ENCODE results near the gene LAMP1.

LAMP1 gene

GRCh38 chr13:113273851-113274590 lies 23.0 kb upstream of the LAMP1 start:
- Histone ChIP-seq H3K4ac (ENCODE audit: low read depth, low read length) (no peak overlapping the region), H3K4me3 (ENCODE audit: low read length) (no peak overlapping the region), H3K18ac (ENCODE audit: low read length) (no peak overlapping the region), H4K8ac (ENCODE audit: low read depth, low read length) (no peak overlapping the region), H3K27me3 (ENCODE audit: insufficient read depth, low read length, poor library complexity) (no peaks in the 10 kb centered on the region), H3K23ac (ENCODE audit: low read length) (no peak overlapping the region), H3K4me1 (ENCODE audit: control insufficient read depth, low read depth, low read length) (no peaks in the 10 kb centered on the region), H2BK15ac (replicated peaks; ENCODE audit: low read depth) (no peak overlapping the region), H3K79me1 (ENCODE audit: low read length) (no peaks in the 10 kb centered on the region), H2AK5ac (ENCODE audit: low read length) (no peak overlapping the region), H3K4me2 (ENCODE audit: low read length) (no peak overlapping the region), H2BK5ac (ENCODE audit: low read length) (no peak overlapping the region), H2BK120ac (ENCODE audit: low read depth, low read length) (no peak overlapping the region), H4K5ac (ENCODE audit: low read length) (no peak overlapping the region), H3K56ac (ENCODE audit: low read length) (no peak overlapping the region), H3K36me3 (ENCODE audit: control insufficient read depth, insufficient read depth, low read length) (no peaks in the 10 kb centered on the region), H3K9ac (ENCODE audit: low read length) (no peak overlapping the region), H3K79me2 (ENCODE audit: control insufficient read depth, insufficient read depth, low read length) (no peaks in the 10 kb centered on the region), H3K27ac (ENCODE audit: low read depth, low read length) (no peak overlapping the region)
- no peak for DNase-seq
- no CpG with 5 or more reads among the region's 15 CpGs for WGBS (ENCODE audit: extremely low coverage, insufficient coverage, low lambda C conversion rate)

GRCh38 chr13:113274721-113275120 lies 22.3 kb upstream of the LAMP1 start:
- no peaks in the 10 kb centered on the region for H3K36me3 ChIP-seq (ENCODE audit: control insufficient read depth, insufficient read depth, low read length)
- no peak overlapping the region for H3K27ac ChIP-seq (ENCODE audit: low read depth, low read length)
- H3K79me2 ChIP-seq (ENCODE audit: control insufficient read depth, insufficient read depth, low read length), result no peaks in the 10 kb centered on the region
- H4K5ac ChIP-seq (ENCODE audit: low read length), result no peak overlapping the region
- H3K23ac ChIP-seq (ENCODE audit: low read length), result no peak overlapping the region
- no peak overlapping the region for H4K8ac ChIP-seq (ENCODE audit: low read depth, low read length)
- no peak for DNase-seq
- no peak overlapping the region for H3K4me2 ChIP-seq (ENCODE audit: low read length)
- no peaks in the 10 kb centered on the region for H3K4me1 ChIP-seq (ENCODE audit: control insufficient read depth, low read depth, low read length)
- H2BK120ac ChIP-seq (ENCODE audit: low read depth, low read length), result no peak overlapping the region
- H2BK5ac ChIP-seq (ENCODE audit: low read length), result no peak overlapping the region
- H3K56ac ChIP-seq (ENCODE audit: low read length), result no peak overlapping the region
- H3K4ac ChIP-seq (ENCODE audit: low read depth, low read length), result no peak overlapping the region
- no peak overlapping the region for H2BK15ac ChIP-seq (replicated peaks; ENCODE audit: low read depth)
- H3K27me3 ChIP-seq (ENCODE audit: insufficient read depth, low read length, poor library complexity), result no peaks in the 10 kb centered on the region
- no peak overlapping the region for H3K18ac ChIP-seq (ENCODE audit: low read length)
- H2AK5ac ChIP-seq (ENCODE audit: low read length), result no peak overlapping the region
- WGBS (ENCODE audit: extremely low coverage, insufficient coverage, low lambda C conversion rate), result no CpG with 5 or more reads among the region's 3 CpGs
- H3K9ac ChIP-seq (ENCODE audit: low read length), result no peak overlapping the region
- no peaks in the 10 kb centered on the region for H3K79me1 ChIP-seq (ENCODE audit: low read length)
- H3K4me3 ChIP-seq (ENCODE audit: low read length), result no peak overlapping the region

- Histone ChIP-seq H3K4me2 (ENCODE audit: low read length) (no peak overlapping the region), H3K36me3 (ENCODE audit: control insufficient read depth, insufficient read depth, low read length) (no peaks in the 10 kb centered on the region), H3K27ac (ENCODE audit: low read depth, low read length) (no peak overlapping the region), H3K79me2 (ENCODE audit: control insufficient read depth, insufficient read depth, low read length) (no peaks in the 10 kb centered on the region), H3K4ac (ENCODE audit: low read depth, low read length) (no peak overlapping the region), H4K5ac (ENCODE audit: low read length) (no peak overlapping the region), H2BK120ac (ENCODE audit: low read depth, low read length) (no peak overlapping the region), H3K27me3 (ENCODE audit: insufficient read depth, low read length, poor library complexity) (no peaks in the 10 kb centered on the region), H3K18ac (ENCODE audit: low read length) (no peak overlapping the region), H2AK5ac (ENCODE audit: low read length) (no peak overlapping the region), H3K23ac (ENCODE audit: low read length) (no peak overlapping the region), H3K56ac (ENCODE audit: low read length) (no peak overlapping the region), H3K9ac (ENCODE audit: low read length) (no peak overlapping the region), H2BK5ac (ENCODE audit: low read length) (no peak overlapping the region), H3K4me3 (ENCODE audit: low read length) (no peak overlapping the region), H4K8ac (ENCODE audit: low read depth, low read length) (no peak overlapping the region), H3K79me1 (ENCODE audit: low read length) (no peaks in the 10 kb centered on the region), H2BK15ac (replicated peaks; ENCODE audit: low read depth) (no peak overlapping the region), H3K4me1 (ENCODE audit: control insufficient read depth, low read depth, low read length) (no peaks in the 10 kb centered on the region)
- no CpG with 5 or more reads among the region's 3 CpGs for WGBS (ENCODE audit: extremely low coverage, insufficient coverage, low lambda C conversion rate)
- DNase-seq, result peak; percentile 85
These were observed 21.7 kb upstream of the LAMP1 start for GRCh38 chr13:113275387-113275786.

GRCh38 chr13:113280126-113280525 lies 16.9 kb upstream of the LAMP1 start:
- Histone ChIP-seq H2BK15ac (replicated peaks; ENCODE audit: low read depth) (no peak overlapping the region), H2AK5ac (ENCODE audit: low read length) (no peak overlapping the region), H3K79me1 (ENCODE audit: low read length) (no peaks in the 10 kb centered on the region), H3K4me1 (ENCODE audit: control insufficient read depth, low read depth, low read length) (no peaks in the 10 kb centered on the region), H4K8ac (ENCODE audit: low read depth, low read length) (no peak overlapping the region), H3K9ac (ENCODE audit: low read length) (no peak overlapping the region), H3K36me3 (ENCODE audit: control insufficient read depth, insufficient read depth, low read length) (no peaks in the 10 kb centered on the region), H2BK120ac (ENCODE audit: low read depth, low read length) (no peak overlapping the region), H2BK5ac (ENCODE audit: low read length) (no peak overlapping the region), H3K56ac (ENCODE audit: low read length) (no peak overlapping the region), H3K23ac (ENCODE audit: low read length) (no peak overlapping the region), H3K27me3 (ENCODE audit: insufficient read depth, low read length, poor library complexity) (no peaks in the 10 kb centered on the region), H3K27ac (ENCODE audit: low read depth, low read length) (no peak overlapping the region), H3K18ac (ENCODE audit: low read length) (no peak overlapping the region), H3K4me2 (ENCODE audit: low read length) (no peak overlapping the region), H3K4ac (ENCODE audit: low read depth, low read length) (no peak overlapping the region), H3K4me3 (ENCODE audit: low read length) (no peak overlapping the region), H4K5ac (ENCODE audit: low read length) (no peak overlapping the region), H3K79me2 (ENCODE audit: control insufficient read depth, insufficient read depth, low read length) (no peaks in the 10 kb centered on the region)
- no CpG with 5 or more reads among the region's 6 CpGs for WGBS (ENCODE audit: extremely low coverage, insufficient coverage, low lambda C conversion rate)
- DNase-seq, result no peak

GRCh38 chr13:113283904-113284303 lies 13.1 kb upstream of the LAMP1 start:
- H2BK15ac ChIP-seq (replicated peaks; ENCODE audit: low read depth), result no peak overlapping the region
- no peak overlapping the region for H2AK5ac ChIP-seq (ENCODE audit: low read length)
- H3K36me3 ChIP-seq (ENCODE audit: control insufficient read depth, insufficient read depth, low read length), result no peaks in the 10 kb centered on the region
- no peak overlapping the region for H3K4ac ChIP-seq (ENCODE audit: low read depth, low read length)
- WGBS (ENCODE audit: extremely low coverage, insufficient coverage, low lambda C conversion rate), result no CpG with 5 or more reads among the region's 8 CpGs
- H3K18ac ChIP-seq (ENCODE audit: low read length), result no peak overlapping the region
- H2BK120ac ChIP-seq (ENCODE audit: low read depth, low read length), result no peak overlapping the region
- H3K4me2 ChIP-seq (ENCODE audit: low read length), result no peak overlapping the region
- no peak for DNase-seq
- no peak overlapping the region for H4K8ac ChIP-seq (ENCODE audit: low read depth, low read length)
- no peaks in the 10 kb centered on the region for H3K79me1 ChIP-seq (ENCODE audit: low read length)
- no peak overlapping the region for H3K23ac ChIP-seq (ENCODE audit: low read length)
- no peaks in the 10 kb centered on the region for H3K4me1 ChIP-seq (ENCODE audit: control insufficient read depth, low read depth, low read length)
- no peak overlapping the region for H3K56ac ChIP-seq (ENCODE audit: low read length)
- no peak overlapping the region for H3K4me3 ChIP-seq (ENCODE audit: low read length)
- H3K9ac ChIP-seq (ENCODE audit: low read length), result no peak overlapping the region
- H2BK5ac ChIP-seq (ENCODE audit: low read length), result no peak overlapping the region
- no peak overlapping the region for H4K5ac ChIP-seq (ENCODE audit: low read length)
- H3K79me2 ChIP-seq (ENCODE audit: control insufficient read depth, insufficient read depth, low read length), result no peaks in the 10 kb centered on the region
- no peak overlapping the region for H3K27ac ChIP-seq (ENCODE audit: low read depth, low read length)
- H3K27me3 ChIP-seq (ENCODE audit: insufficient read depth, low read length, poor library complexity), result no peaks in the 10 kb centered on the region

DNA sequence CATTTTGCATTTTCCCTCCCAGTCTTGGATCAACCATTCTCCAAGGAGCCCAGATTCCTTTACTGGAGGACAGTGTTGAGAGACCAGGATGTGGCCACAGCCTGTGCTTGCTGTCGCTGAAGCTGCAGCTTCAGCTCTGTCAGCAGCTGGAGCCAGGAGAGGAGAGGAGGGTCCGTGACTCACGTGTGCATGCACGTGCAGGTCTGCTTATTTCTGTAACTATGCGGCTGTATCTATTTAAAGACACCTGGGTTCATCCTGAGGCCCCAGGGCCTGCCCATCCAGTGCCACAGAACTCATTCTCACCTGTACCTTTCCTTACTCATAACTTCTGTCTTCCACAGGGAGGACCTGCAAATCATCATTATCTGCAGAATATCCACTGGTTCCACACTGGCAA lies 8.2 kb upstream of the LAMP1 start:
- H3K4me3 ChIP-seq (ENCODE audit: low read length), result no peak overlapping the region

More for the DNA sequence above, 8.2 kb upstream of the LAMP1 start:
- H3K9ac ChIP-seq (ENCODE audit: low read length), result no peak overlapping the region
- no peak overlapping the region for H3K4ac ChIP-seq (ENCODE audit: low read depth, low read length)
- no peak overlapping the region for H2BK15ac ChIP-seq (replicated peaks; ENCODE audit: low read depth)
- no peak overlapping the region for H2BK5ac ChIP-seq (ENCODE audit: low read length)
- no peak overlapping the region for H3K27ac ChIP-seq (ENCODE audit: low read depth, low read length)
- H2AK5ac ChIP-seq (ENCODE audit: low read length), result no peak overlapping the region
- no peak overlapping the region for H4K5ac ChIP-seq (ENCODE audit: low read length)
- H3K27me3 ChIP-seq (ENCODE audit: insufficient read depth, low read length, poor library complexity), result no peaks in the 10 kb centered on the region
- H3K23ac ChIP-seq (ENCODE audit: low read length), result no peak overlapping the region
- no peak for DNase-seq
- H3K4me1 ChIP-seq (ENCODE audit: control insufficient read depth, low read depth, low read length), result no peaks in the 10 kb centered on the region
- no peak overlapping the region for H4K8ac ChIP-seq (ENCODE audit: low read depth, low read length)
- H2BK120ac ChIP-seq (ENCODE audit: low read depth, low read length), result no peak overlapping the region
- H3K4me2 ChIP-seq (ENCODE audit: low read length), result no peak overlapping the region
- H3K36me3 ChIP-seq (ENCODE audit: control insufficient read depth, insufficient read depth, low read length), result no peaks in the 10 kb centered on the region
- H3K79me1 ChIP-seq (ENCODE audit: low read length), result no peaks in the 10 kb centered on the region
- WGBS (ENCODE audit: extremely low coverage, insufficient coverage, low lambda C conversion rate), result no CpG with 5 or more reads among the region's 5 CpGs
- no peak overlapping the region for H3K18ac ChIP-seq (ENCODE audit: low read length)
- H3K79me2 ChIP-seq (ENCODE audit: control insufficient read depth, insufficient read depth, low read length), result no peaks in the 10 kb centered on the region
- no peak overlapping the region for H3K56ac ChIP-seq (ENCODE audit: low read length)
